GM13977 (cell line): ENCODE data around the gene TMEM150A.
"Not testable (repeated sequence)": the region's sequence is repeated elsewhere in the genome, so short reads cannot be mapped to it uniquely, and the experiment has no call there.

Experiments
- DNase-seq: peaks from one replicate; pipeline ENCODE4 v3.0.0; 2012; ENCODE audit warnings: low spot score
- CTCF ChIP-seq: IDR thresholded peaks from 2 replicates; pipeline ENCODE4 v1.5.1; 2012; ENCODE audit warnings: mild to moderate bottlenecking, control low read depth; ENCODE audit not compliant: insufficient read depth; ENCODE audit errors: extremely low read depth, missing control alignments
- in situ Hi-C: fragments of 300-500 bp; cut with MboI; formaldehyde crosslinking; loops from one replicate; pipeline ENCODE4 v1.12.0; 2022; ENCODE audit warnings: low sequenced_read_pairs, low pct_unique_long_range_greater_than_20kb, mixed read lengths, inconsistent platforms; ENCODE audit not compliant: unreplicated experiment

TMEM150A gene

GRCh38 chr2:85560812-85561279, 41.7 kb downstream of the TMEM150A start:
- no peak for DNase-seq
- TF ChIP-seq CTCF, result no peak
- in situ Hi-C loops, result no loop called here

- DNase-seq, in situ Hi-C loops: not testable (repeated sequence)
Observed at GRCh38 chr2:85560403-85560726, 42.1 kb downstream of the TMEM150A start.

- in situ Hi-C loops, result no loop called here
- no peak for TF ChIP-seq CTCF
- no peak for DNase-seq
Observed at GRCh38 chr2:85558160-85558559, 44.3 kb downstream of the TMEM150A start.

GRCh38 chr2:85557130-85557529, 45.4 kb downstream of the TMEM150A start:
- TF ChIP-seq CTCF, result no peak
- no peak for DNase-seq

GRCh38 chr2:85554980-85555612, 47.4 kb downstream of the TMEM150A start:
- TF ChIP-seq CTCF, result no peak
- in situ Hi-C loops, result loop anchor here (5.0 kb wide), 1 partner anchor 133 kb away; no protein-coding TSS in a partner anchor
- DNase-seq, result no peak

More at GRCh38 chr2:85557130-85557529, 45.4 kb downstream of the TMEM150A start:
- in situ Hi-C loops, result no loop called here

GRCh38 chr2:85553184-85553583, 49.3 kb downstream of the TMEM150A start:
- DNase-seq, result no peak
- in situ Hi-C loops, result loop anchor here (5.0 kb wide), 1 partner anchor 131 kb away; no protein-coding TSS in a partner anchor

More at GRCh38 chr2:85553184-85553583, 49.3 kb downstream of the TMEM150A start:
- no peak for TF ChIP-seq CTCF
